H1 (cell line): ENCODE results near the gene ANKRD13C. TPM values are rescaled to one million over a fixed set of nuclear protein-coding genes. Genes with fewer than 3 reads are reported as not detected.

Source experiments
- CTCF ChIA-PET: fragments of 300-600 bp; sonication (Branson Sonifier 250); formaldehyde crosslinking; loops from one replicate; lab custom pipeline; 2021; ENCODE audit not compliant: partially characterized antibody; lab: Charles Lee
- POLR2A ChIA-PET: fragments of 300-600 bp; sonication (Branson Sonifier 250); formaldehyde crosslinking; loops from one replicate; lab custom pipeline; 2021; ENCODE audit warnings: inconsistent platforms; ENCODE audit not compliant: partially characterized antibody; lab: Charles Lee
- DNase-seq, 2 experiments: peaks; one replicate each; pipeline versions ENCODE4 v3.0.0 to v3.0.0-alpha.2; 2010 to 2022; ENCODE audit warnings: low spot score in 2 of 2, low read depth in 1 of 2, mixed read lengths in 1 of 2
- FAIRE-seq: peaks from 2 replicates; lab custom pipeline; 2011; peaks lifted over from hg19 to GRCh38; lab: Jason Lieb, UNC
- H2AFZ ChIP-seq: 2 replicates; pipeline ENCODE4 v1.8.1; 2012; ENCODE audit warnings: low read length, inconsistent platforms
- H2AK5ac ChIP-seq: 2 replicates; pipeline ENCODE4 v1.6.1; 2013; ENCODE audit warnings: low read depth, low read length
- H2BK120ac ChIP-seq: replicated peaks from 2 replicates; pipeline ENCODE3; 2013; ENCODE audit warnings: low read depth, low read length, inconsistent platforms
- H2BK12ac ChIP-seq: 2 replicates; pipeline ENCODE4 v1.6.1; 2013; ENCODE audit warnings: low read depth, low read length
- H2BK15ac ChIP-seq: 2 replicates; pipeline ENCODE4 v1.6.1; 2013; ENCODE audit warnings: low read length
- H2BK20ac ChIP-seq: 2 replicates; pipeline ENCODE4 v1.6.1; 2013; ENCODE audit warnings: low read length
- H2BK5ac ChIP-seq: 2 replicates; pipeline ENCODE4 v1.6.1; 2013; ENCODE audit warnings: low read depth, low read length
- H3K14ac ChIP-seq: 2 replicates; pipeline ENCODE4 v1.6.1; 2013; ENCODE audit warnings: inconsistent platforms; ENCODE audit not compliant: insufficient read length
- H3K18ac ChIP-seq: 2 replicates; pipeline ENCODE4 v1.6.1; 2013; ENCODE audit warnings: low read length; ENCODE audit errors: extremely low read depth
- H3K23ac ChIP-seq: 2 replicates; pipeline ENCODE4 v1.6.1; 2013; ENCODE audit warnings: inconsistent platforms; ENCODE audit not compliant: insufficient read length
- H3K23me2 ChIP-seq: 2 replicates; pipeline ENCODE4 v1.6.1; 2013; ENCODE audit warnings: low read depth, low read length
- H3K27ac ChIP-seq: 2 replicates; pipeline ENCODE4 v1.6.1; 2011; ENCODE audit warnings: low read depth, low read length, inconsistent platforms
- H3K27me3 ChIP-seq, 4 experiments: replicated peaks in 1 of 4; 1 replicate in 1 of 4; 2 replicates in 3 of 4; pipeline versions ENCODE4 v1.6.1 to v1.8.1; 2011 to 2013; ENCODE audit warnings: low read length in 3 of 4, mild to moderate bottlenecking in 3 of 4, inconsistent platforms in 2 of 4, mixed read lengths in 2 of 4, moderate library complexity in 1 of 4; ENCODE audit not compliant: control insufficient read depth in 3 of 4, insufficient read depth in 3 of 4; ENCODE audit errors: extremely low read depth in 1 of 4
- H3K36me3 ChIP-seq, 4 experiments: 2 replicates each; pipeline versions ENCODE4 v1.6.1 to v1.8.1; 2011 to 2013; ENCODE audit warnings: mild to moderate bottlenecking in 4 of 4, low read length in 3 of 4, moderate library complexity in 2 of 4, control low read depth in 1 of 4, inconsistent platforms in 1 of 4; ENCODE audit not compliant: insufficient read depth in 4 of 4, control insufficient read depth in 2 of 4
- H3K4ac ChIP-seq: replicated peaks from 2 replicates; pipeline ENCODE3; 2013; ENCODE audit warnings: low read length, low read depth, mixed read lengths, inconsistent platforms; ENCODE audit not compliant: insufficient read length
- H3K4me1 ChIP-seq, 4 experiments: replicated peaks in 1 of 4; 1 replicate in 1 of 4; 2 replicates in 3 of 4; pipeline versions ENCODE4 v1.6.1 to v1.8.1; 2011 to 2013; ENCODE audit warnings: low read length in 3 of 4, inconsistent platforms in 2 of 4, mixed read lengths in 1 of 4; ENCODE audit not compliant: insufficient read depth in 4 of 4, control insufficient read depth in 3 of 4
- H3K4me2 ChIP-seq, 2 experiments: 2 replicates each; pipeline versions ENCODE4 v1.6.1 to v1.8.1; 2011 to 2013; ENCODE audit warnings: low read depth in 2 of 2, low read length in 2 of 2, control low read depth in 1 of 2, inconsistent platforms in 1 of 2, mild to moderate bottlenecking in 1 of 2; ENCODE audit not compliant: insufficient read depth in 1 of 2
- H3K4me3 ChIP-seq, 4 experiments: fragments of 200-600, 300-600 bp in 1 of 4; sonication (generic), shearing (Covaris generic), sonication (Bioruptor Twin) in 1 of 4; 2 replicates each; pipeline versions ENCODE4 v1.5.1 to v1.8.1; 2011 to 2016; ENCODE audit warnings: low read length in 4 of 4, low read depth in 3 of 4, control low read depth in 2 of 4, inconsistent platforms in 2 of 4, mild to moderate bottlenecking in 2 of 4, mixed read lengths in 1 of 4, moderate library complexity in 1 of 4; ENCODE audit not compliant: insufficient read depth in 2 of 4; ENCODE audit errors: extremely low read depth in 1 of 4
- H3K56ac ChIP-seq: replicated peaks from 2 replicates; pipeline ENCODE3; 2013; ENCODE audit warnings: low read depth, mild to moderate bottlenecking, mixed read lengths, low read length, inconsistent platforms; ENCODE audit not compliant: insufficient read length
- H3K79me1 ChIP-seq: 2 replicates; pipeline ENCODE4 v1.6.1; 2013; ENCODE audit warnings: low read depth, low read length, control low read depth
- H3K79me2 ChIP-seq, 2 experiments: 2 replicates each; pipeline versions ENCODE4 v1.6.1 to v1.8.1; 2012 to 2013; ENCODE audit warnings: low read length in 2 of 2, mild to moderate bottlenecking in 2 of 2, inconsistent platforms in 1 of 2; ENCODE audit not compliant: insufficient read depth in 2 of 2, control insufficient read depth in 1 of 2
- H3K9ac ChIP-seq, 4 experiments: replicated peaks in 1 of 4; 1 replicate in 1 of 4; 2 replicates in 3 of 4; pipeline versions ENCODE4 v1.6.1 to v1.8.1; 2011 to 2013; ENCODE audit warnings: low read depth in 3 of 4, low read length in 3 of 4, control low read depth in 2 of 4, mild to moderate bottlenecking in 2 of 4, moderate library complexity in 2 of 4, inconsistent platforms in 1 of 4; ENCODE audit errors: extremely low read depth in 1 of 4
- H3K9me3 ChIP-seq, 2 experiments: 2 replicates each; pipeline versions ENCODE4 v1.6.1 to v1.8.1; 2012 to 2013; ENCODE audit warnings: mild to moderate bottlenecking in 2 of 2, moderate library complexity in 2 of 2, control low read depth in 1 of 2, inconsistent platforms in 1 of 2, low read depth in 1 of 2, low read length in 1 of 2, mixed read lengths in 1 of 2; ENCODE audit not compliant: insufficient read depth in 2 of 2
- H4K20me1 ChIP-seq, 2 experiments: replicated peaks in 1 of 2; 2 replicates each; pipeline versions ENCODE3 to v1.8.1; 2011 to 2013; ENCODE audit warnings: inconsistent platforms in 2 of 2, low read length in 2 of 2, mild to moderate bottlenecking in 1 of 2; ENCODE audit not compliant: insufficient read depth in 2 of 2, control insufficient read depth in 1 of 2
- H4K5ac ChIP-seq: 2 replicates; pipeline ENCODE4 v1.6.1; 2013; ENCODE audit warnings: low read length, low read depth, mixed read lengths, inconsistent platforms; ENCODE audit not compliant: insufficient read length
- H4K8ac ChIP-seq: 2 replicates; pipeline ENCODE4 v1.8.0; 2013; ENCODE audit warnings: mild to moderate bottlenecking, moderate library complexity, low read length, inconsistent platforms; ENCODE audit not compliant: insufficient read depth; ENCODE audit errors: extremely low read depth
- H4K91ac ChIP-seq: replicated peaks from 2 replicates; pipeline ENCODE3; 2013; ENCODE audit warnings: low read length, mixed read lengths, inconsistent platforms; ENCODE audit not compliant: insufficient read length
- ASH2L ChIP-seq: fragments of 200-600, 300-600 bp; sonication (generic); IDR thresholded peaks from one replicate; pipeline ENCODE4 v1.7.1; 2017; ENCODE audit warnings: low read length
- BACH1 ChIP-seq: IDR thresholded peaks from 2 replicates; pipeline ENCODE4 v1.6.1; 2012; ENCODE audit warnings: low read length, improper control_type of control experiment
- CBX5 ChIP-seq: fragments of 300-800, 300-1000 bp; sonication (generic); IDR thresholded peaks from 2 replicates; pipeline ENCODE4 v1.7.1; 2016; ENCODE audit warnings: antibody characterized with exemption, low read length, low read depth
- CBX8 ChIP-seq: fragments of 300-800, 300-1000 bp; sonication (generic); IDR thresholded peaks from 2 replicates; pipeline ENCODE4 v1.7.1; 2016; ENCODE audit warnings: low read depth, low read length, borderline replicate concordance
- CHD2 ChIP-seq: IDR thresholded peaks from 2 replicates; pipeline ENCODE4 v1.6.1; 2012; ENCODE audit warnings: low read length, improper control_type of control experiment
- GTF2F1 ChIP-seq: IDR thresholded peaks from 2 replicates; pipeline ENCODE4 v1.6.1; 2012; ENCODE audit warnings: low read depth, low read length, improper control_type of control experiment, borderline replicate concordance
- JUN ChIP-seq: IDR thresholded peaks from 2 replicates; pipeline ENCODE4 v1.6.1; 2011; ENCODE audit warnings: low read depth, mild to moderate bottlenecking, improper control_type of control experiment, low read length
- POLR2A ChIP-seq, 2 experiments: IDR thresholded peaks; 1 replicate in 1 of 2; 2 replicates in 1 of 2; pipeline ENCODE4 v1.6.1; 2011; ENCODE audit warnings: low read depth in 2 of 2, low read length in 2 of 2, mild to moderate bottlenecking in 2 of 2; ENCODE audit errors: control extremely low read depth in 1 of 2
- RFX5 ChIP-seq: IDR thresholded peaks from 2 replicates; pipeline ENCODE4 v1.6.1; 2011; ENCODE audit warnings: low read depth, low read length, improper control_type of control experiment, borderline replicate concordance
- SIRT6 ChIP-seq: IDR thresholded peaks from one replicate; pipeline ENCODE4 v1.7.1; 2012; ENCODE audit warnings: low read length, inconsistent platforms
- TBP ChIP-seq: IDR thresholded peaks from 2 replicates; pipeline ENCODE4 v1.6.1; 2011; ENCODE audit warnings: low read depth, low read length, improper control_type of control experiment
- WGBS, 2 experiments: shearing (Covaris generic) in 1 of 2; methylation state at CpG; one replicate each; pipeline versions ENCODE4 v1.1.6 to v1.1.7; 2013 to 2015; ENCODE audit warnings: low lambda C conversion rate in 2 of 2, mixed read lengths in 2 of 2, inconsistent platforms in 1 of 2, low coverage in 1 of 2, missing lambda C conversion rate in 1 of 2; ENCODE audit not compliant: insufficient replicate concordance in 2 of 2, insufficient coverage in 1 of 2, insufficient read length in 1 of 2; ENCODE audit errors: extremely low coverage in 1 of 2, missing lambda C conversion rate in 1 of 2; 5-methylcytosine and 5-hydroxymethylcytosine counted together
- polyA plus RNA-seq, 7 experiments: library from polyadenylated mRNA; depleted of rRNA in 3 of 7; stranded (reverse) in 5 of 7; unstranded in 2 of 7; fragments of >200 nt in 5 of 7; fragments of 200-250 nt in 2 of 7; gene quantifications; 1 replicate in 5 of 7; 2 replicates in 1 of 7; 4 replicates in 1 of 7; pipeline versions ENCODE4 v1.2.1 to v1.2.3, GENCODE V29; 2011 to 2013; ENCODE audit warnings: missing spikeins in 2 of 7, mixed read lengths in 2 of 7
- total RNA-seq: library from RNA; stranded (reverse); fragmentation: NEBNext Ultra II Directional; extraction: Animal tissue kit (Norgen Biotek cat#: 25700); gene quantifications from 2 replicates; pipeline ENCODE4 v1.2.1, GENCODE V29; 2021
- TF ChIP-seq, protein P1 (sequence below): IDR thresholded peaks from 2 replicates; pipeline ENCODE4 v1.6.1; 2012; ENCODE audit warnings: low read length, inconsistent platforms
- TF ChIP-seq, protein P2 (sequence below): IDR thresholded peaks from 2 replicates; pipeline ENCODE4 v1.6.1; 2011; ENCODE audit warnings: low read length, improper control_type of control experiment

ANKRD13C gene
- total and polyA plus RNA-seq, 2 of the 8 experiments (the other 6 are each of a cell fraction or from before 2014, with no cell fraction given) = 4.8 to 21.7 TPM

DNA sequence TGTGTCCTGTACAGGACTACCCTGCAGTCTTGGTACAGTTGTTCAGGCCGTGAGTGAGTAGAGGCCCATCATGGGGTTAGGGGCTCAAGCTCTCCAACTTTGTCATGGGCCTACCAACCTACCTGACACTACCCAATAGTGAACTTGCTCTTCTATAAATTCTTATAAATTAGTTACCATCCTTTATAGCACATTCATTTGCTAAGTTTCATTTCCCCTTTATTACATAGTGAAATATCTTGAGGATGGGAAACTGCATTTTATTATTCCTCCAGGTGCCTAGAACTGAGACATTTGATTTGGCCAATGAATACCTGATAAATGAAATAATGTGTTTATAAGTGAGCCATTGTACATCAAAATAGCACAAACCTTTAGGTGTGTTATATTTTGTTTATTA, 47.5 kb upstream of the ANKRD13C start:
- no peak overlapping the region for H2BK20ac ChIP-seq
- no peak overlapping the region for H3K56ac ChIP-seq
- no peak overlapping the region for H3K9ac ChIP-seq
- no peak overlapping the region for H4K8ac ChIP-seq
- no peak overlapping the region for H2BK15ac ChIP-seq
- H3K79me2 ChIP-seq = no peaks in the 10 kb centered on the region
- no peak overlapping the region for H3K27ac ChIP-seq
- H4K20me1 ChIP-seq = no peaks in the 10 kb centered on the region
- H3K36me3 ChIP-seq = no peaks in the 10 kb centered on the region
- H2BK12ac ChIP-seq = no peak overlapping the region
- no peak overlapping the region for H4K5ac ChIP-seq
- ChIA-PET CTCF (interaction anchor here (1.0 kb wide), 1 partner anchor 9 kb away, joined by 4 read pairs; the partner anchor contains the start of gene CTH), POLR2A (interaction anchor here (6.0 kb wide), 1 partner anchor 9 kb away, joined by 52 read pairs; the partner anchor contains the start of gene CTH)
- H3K4me3 ChIP-seq = no peak overlapping the region
- no peaks in the 10 kb centered on the region for H3K79me1 ChIP-seq
- no peak overlapping the region for H4K91ac ChIP-seq
- no peak overlapping the region for H3K4ac ChIP-seq
- no peak overlapping the region for H3K18ac ChIP-seq
- H2BK120ac ChIP-seq = no peak overlapping the region
- no peak overlapping the region for H3K14ac ChIP-seq
- H3K4me1 ChIP-seq = peaks cover 0 to 3% (median 0%) of the 10 kb centered on the region in 4 experiments; a peak in 1 of 7 replicates
- H2BK5ac ChIP-seq = no peak overlapping the region
- H3K23me2 ChIP-seq = no peaks in the 10 kb centered on the region
- DNase-seq (no peak), FAIRE-seq (no peak)
- H3K4me2 ChIP-seq = no peak overlapping the region
- no peak overlapping the region for H2AK5ac ChIP-seq
- no peaks in the 10 kb centered on the region for H3K9me3 ChIP-seq
- H3K23ac ChIP-seq = no peak overlapping the region
- H2AFZ ChIP-seq = no peak overlapping the region
- WGBS, 2 experiments = 100% methylated on average over 1 of the region's 1 CpG; no CpG with 5 or more reads in 1 of the 2 experiments
- no peaks in the 10 kb centered on the region for H3K27me3 ChIP-seq
- TF ChIP-seq CBX5 (no peak), GTF2F1 (no peak), TBP (no peak), BACH1 (no peak), CHD2 (no peak), RFX5 (no peak), POLR2A (IDR thresholded peaks at IDR 0.05; ENCODE audit: control extremely low read depth in 1 of 2, low read depth in 2 of 2, low read length in 2 of 2) (no peak), SIRT6 (no peak), JUN (no peak), CBX8 (no peak), ASH2L (no peak)
- TF ChIP-seq, protein P1, sequence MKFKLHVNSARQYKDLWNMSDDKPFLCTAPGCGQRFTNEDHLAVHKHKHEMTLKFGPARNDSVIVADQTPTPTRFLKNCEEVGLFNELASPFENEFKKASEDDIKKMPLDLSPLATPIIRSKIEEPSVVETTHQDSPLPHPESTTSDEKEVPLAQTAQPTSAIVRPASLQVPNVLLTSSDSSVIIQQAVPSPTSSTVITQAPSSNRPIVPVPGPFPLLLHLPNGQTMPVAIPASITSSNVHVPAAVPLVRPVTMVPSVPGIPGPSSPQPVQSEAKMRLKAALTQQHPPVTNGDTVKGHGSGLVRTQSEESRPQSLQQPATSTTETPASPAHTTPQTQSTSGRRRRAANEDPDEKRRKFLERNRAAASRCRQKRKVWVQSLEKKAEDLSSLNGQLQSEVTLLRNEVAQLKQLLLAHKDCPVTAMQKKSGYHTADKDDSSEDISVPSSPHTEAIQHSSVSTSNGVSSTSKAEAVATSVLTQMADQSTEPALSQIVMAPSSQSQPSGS = no peak
- TF ChIP-seq, protein P2, sequence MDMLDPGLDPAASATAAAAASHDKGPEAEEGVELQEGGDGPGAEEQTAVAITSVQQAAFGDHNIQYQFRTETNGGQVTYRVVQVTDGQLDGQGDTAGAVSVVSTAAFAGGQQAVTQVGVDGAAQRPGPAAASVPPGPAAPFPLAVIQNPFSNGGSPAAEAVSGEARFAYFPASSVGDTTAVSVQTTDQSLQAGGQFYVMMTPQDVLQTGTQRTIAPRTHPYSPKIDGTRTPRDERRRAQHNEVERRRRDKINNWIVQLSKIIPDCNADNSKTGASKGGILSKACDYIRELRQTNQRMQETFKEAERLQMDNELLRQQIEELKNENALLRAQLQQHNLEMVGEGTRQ = no peak
